GM12878 (cell line): ENCODE results near the gene SETD2. TPM values are rescaled to one million over a fixed set of nuclear protein-coding genes. Genes with fewer than 3 reads are reported as not detected.

ENCODE experiments used
- ATAC-seq: fragments of 200-7000 bp; cut with Tn5 transposase; 3 replicates; pipeline ENCODE4 v1.9.1; 2020; ENCODE audit warnings: mild to moderate bottlenecking, moderate library complexity
- BruUV-seq: library from RNA; stranded (reverse); fragments of 400-500 nt; replicated peaks from 2 replicates; lab custom pipeline; 2021; lab: Mats Ljungman, UMichigan
- CTCF ChIA-PET: fragments of 300-600 bp; sonication (Branson Sonifier 250); formaldehyde crosslinking; extraction: SDS; loops from one replicate; lab custom pipeline; 2021; ENCODE audit warnings: inconsistent platforms; lab: Yijun Ruan, JAX
- POLR2A ChIA-PET: fragments of 350-600 bp; formaldehyde crosslinking; extraction: SDS; loops from one replicate; lab custom pipeline; 2021; ENCODE audit warnings: inconsistent platforms; lab: Charles Lee
- RAD21 ChIA-PET: fragments of 300-600 bp; sonication (Branson Sonifier 250); formaldehyde crosslinking; loops from one replicate; lab custom pipeline; 2023; ENCODE audit warnings: antibody characterized with exemption; ENCODE audit not compliant: unreplicated experiment; lab: Charles Lee
- SMC1A ChIA-PET: fragments of 300-600 bp; sonication (Branson Sonifier 250); formaldehyde crosslinking; loops from one replicate; lab custom pipeline; 2023; ENCODE audit not compliant: unreplicated experiment, uncharacterized antibody; lab: Charles Lee
- DNase-seq: peaks from one replicate; pipeline ENCODE4 v3.0.0-alpha.2; 2011; ENCODE audit warnings: low read depth, low spot score
- FAIRE-seq: peaks from 3 replicates; lab custom pipeline; 2011; peaks lifted over from hg19 to GRCh38; lab: Jason Lieb, UNC
- H2AFZ ChIP-seq: 2 replicates; pipeline ENCODE4 v1.6.0; 2011; ENCODE audit warnings: low read depth, low read length, control low read depth; ENCODE audit not compliant: control insufficient read depth
- H3K27ac ChIP-seq: 2 replicates; pipeline ENCODE4 v1.5.1; 2011; ENCODE audit warnings: control low read depth; ENCODE audit not compliant: control insufficient read depth, insufficient read depth
- H3K27me3 ChIP-seq, 2 experiments: replicated peaks in 1 of 2; 2 replicates each; pipeline versions ENCODE4 v1.6.0 to v1.6.1; 2011; ENCODE audit warnings: low read length in 1 of 2; ENCODE audit not compliant: control insufficient read depth in 2 of 2, insufficient read depth in 2 of 2
- H3K36me3 ChIP-seq, 2 experiments: 2 replicates each; pipeline ENCODE4 v1.5.1; 2011; ENCODE audit warnings: low read length in 1 of 2; ENCODE audit not compliant: control insufficient read depth in 2 of 2, insufficient read depth in 2 of 2
- H3K4me1 ChIP-seq: 2 replicates; pipeline ENCODE4 v1.6.1; 2011; ENCODE audit warnings: mild to moderate bottlenecking, low read length, moderate library complexity, mixed read lengths; ENCODE audit not compliant: control insufficient read depth, insufficient read depth
- H3K4me2 ChIP-seq: 2 replicates; pipeline ENCODE4 v1.6.0; 2011; ENCODE audit warnings: control low read depth; ENCODE audit not compliant: control insufficient read depth, insufficient read depth
- H3K4me3 ChIP-seq: fragments of 200-600 bp; sonication (generic); 2 replicates; pipeline ENCODE4 v1.5.1; 2016
- H3K79me2 ChIP-seq: 2 replicates; pipeline ENCODE4 v1.6.0; 2011; ENCODE audit warnings: low read length; ENCODE audit not compliant: control insufficient read depth, insufficient read depth
- H3K9ac ChIP-seq: 2 replicates; pipeline ENCODE4 v1.8.0; 2011; ENCODE audit warnings: low read length, control low read depth, mixed read lengths; ENCODE audit not compliant: control insufficient read depth, insufficient read depth
- H3K9me3 ChIP-seq: replicated peaks from 3 replicates; pipeline ENCODE4 v1.5.1; 2011; ENCODE audit warnings: mild to moderate bottlenecking, low read length; ENCODE audit not compliant: control insufficient read depth, insufficient read depth
- H4K20me1 ChIP-seq: 2 replicates; pipeline ENCODE4 v1.6.0; 2011; ENCODE audit not compliant: control insufficient read depth, insufficient read depth
- BHLHE40 ChIP-seq, 2 experiments: fragments of 450-650 bp in 1 of 2; IDR thresholded peaks; 2 replicates each; pipeline ENCODE4 v1.6.1; 2011 to 2017; ENCODE audit warnings: low read depth in 2 of 2, borderline replicate concordance in 1 of 2, improper control_type of control experiment in 1 of 2, low read length in 1 of 2, mild to moderate bottlenecking in 1 of 2
- MAX ChIP-seq: IDR thresholded peaks from 2 replicates; pipeline ENCODE4 v1.6.1; 2012; ENCODE audit warnings: low read depth, low read length, improper control_type of control experiment
- MTA2 ChIP-seq: fragments of 450-650 bp; IDR thresholded peaks from 2 replicates; pipeline ENCODE4 v1.6.1; 2016; ENCODE audit warnings: low read depth, mild to moderate bottlenecking, moderate library complexity
- NR2C1 ChIP-seq: fragments of 450-650 bp; IDR thresholded peaks from 2 replicates; pipeline ENCODE4 v1.6.1; 2017; ENCODE audit warnings: antibody characterized with exemption, mild to moderate bottlenecking, moderate library complexity
- POLR2A ChIP-seq: IDR thresholded peaks from 2 replicates; pipeline ENCODE4 v1.6.1; 2011; ENCODE audit warnings: low read depth, mild to moderate bottlenecking, low read length
- SPI1 ChIP-seq: IDR thresholded peaks from 2 replicates; pipeline ENCODE4 v1.6.1; 2011; ENCODE audit warnings: low read depth, mild to moderate bottlenecking, low read length, moderate library complexity, borderline replicate concordance; ENCODE audit not compliant: insufficient read depth
- SRF ChIP-seq, 2 experiments: IDR thresholded peaks; 2 replicates each; pipeline ENCODE4 v1.6.1; 2011; ENCODE audit warnings: low read depth in 2 of 2, low read length in 2 of 2, mild to moderate bottlenecking in 1 of 2, moderate library complexity in 1 of 2
- USF1 ChIP-seq: IDR thresholded peaks from 2 replicates; pipeline ENCODE4 v1.6.1; 2011; ENCODE audit warnings: borderline replicate concordance, low read depth, mild to moderate bottlenecking, moderate library complexity, mixed read lengths, low read length; ENCODE audit not compliant: insufficient read depth; ENCODE audit errors: extremely low read length
- WGBS: methylation state at CpG from one replicate; pipeline ENCODE4 v1.1.6; 2016; ENCODE audit warnings: low lambda C conversion rate; ENCODE audit not compliant: insufficient replicate concordance, insufficient coverage; ENCODE audit errors: missing lambda C conversion rate; 5-methylcytosine and 5-hydroxymethylcytosine counted together
- in situ Hi-C: fragments of 300-500 bp; cut with MboI; formaldehyde crosslinking; loops from 9 replicates; pipeline ENCODE4 v1.14.3; 2018; ENCODE audit warnings: mixed read lengths
- intact Hi-C: fragments of 100-400 bp; cut with micrococcal nuclease; formaldehyde crosslinking; loops from one replicate; pipeline ENCODE4 v1.14.2; 2022; ENCODE audit not compliant: unreplicated experiment
- polyA plus RNA-seq, 11 experiments: library from polyadenylated mRNA; depleted of rRNA in 4 of 11; unstranded in 6 of 11; stranded (reverse) in 5 of 11; fragments of >200 nt; fragmentation: Nextera tagmentation in 4 of 11; fragmentation: Illumina TruSeq in 1 of 11; extraction: Ambion mirVana in 4 of 11; extraction: Trizol in 1 of 11; gene quantifications; 1 replicate in 1 of 11; 2 replicates in 10 of 11; pipeline versions ENCODE4 v1.2.1 to v1.2.3, GENCODE V29; 2011 to 2016; ENCODE audit warnings: inconsistent platforms in 2 of 11, missing spikeins in 2 of 11, low read depth in 1 of 11
- total RNA-seq, 4 experiments: library from RNA; depleted of rRNA in 3 of 4; stranded (reverse); fragments of >200 nt in 3 of 4; fragmentation: Illumina TruSeq in 1 of 4; extraction: Trizol in 1 of 4; gene quantifications; 2 replicates each; pipeline versions ENCODE4 v1.2.1 to v1.2.3, GENCODE V29; 2013 to 2021
- TF ChIP-seq, protein P1 (sequence below): fragments of 450-650 bp; IDR thresholded peaks from 2 replicates; pipeline ENCODE4 v1.6.1; 2017; ENCODE audit warnings: mild to moderate bottlenecking, low read depth, inconsistent platforms; ENCODE audit not compliant: poor library complexity, severe bottlenecking
- TF ChIP-seq, protein P2 (sequence below): fragments of 150-350 bp; IDR thresholded peaks from 2 replicates; pipeline ENCODE4 v1.6.1; 2014; ENCODE audit warnings: mild to moderate bottlenecking, low read depth, low read length

The SETD2 gene
- total and polyA plus RNA-seq, 10 of the 15 experiments (the other 5 are each of a cell fraction or from before 2014, with no cell fraction given), result 8.4 to 44.9 (median 24.5) TPM

DNA sequence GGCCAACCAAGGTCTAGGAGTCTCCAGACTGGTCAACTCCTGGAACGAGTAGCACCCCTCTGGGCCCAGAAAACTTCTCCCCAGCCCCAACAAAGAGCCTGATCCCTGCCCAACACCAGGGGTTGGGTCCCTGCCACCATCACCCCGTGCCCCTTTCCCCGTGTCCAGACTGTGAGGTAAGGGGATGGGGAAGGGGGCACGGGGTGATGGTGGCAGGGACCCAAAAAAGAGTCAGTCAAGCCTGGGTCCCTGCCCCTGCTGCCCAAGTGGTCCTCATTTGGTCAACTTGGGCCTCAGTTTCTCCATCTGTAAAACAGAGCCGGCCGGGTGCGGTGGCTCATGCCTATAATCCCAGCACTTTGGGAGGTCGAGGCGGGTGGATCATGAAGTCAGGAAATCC is 185.5 kb downstream of the SETD2 start:
- peaks cover 69% of the 10 kb centered on the region for H3K79me2 ChIP-seq
- H2AFZ ChIP-seq, result no peak overlapping the region
- CTCF ChIA-PET, result interaction anchor here (1.1 to 1.5 kb wide), 2 partner anchors 9 to 45 kb away, joined by 3 read pairs; no protein-coding TSS in a partner anchor
- no peaks in the 10 kb centered on the region for H4K20me1 ChIP-seq
- RAD21 ChIA-PET, result interaction anchor here (0.8 to 3.9 kb wide), 7 partner anchors 9 to 51 kb away, joined by 3 to 28 read pairs (median 5); no protein-coding TSS in a partner anchor
- SMC1A ChIA-PET, result interaction anchor here (0.6 to 9.6 kb wide), 9 partner anchors 9 to 647 kb away, joined by 3 to 126 read pairs (median 4); no protein-coding TSS in a partner anchor
- no peak for TF ChIP-seq MAX
- TF ChIP-seq USF1, result no peak
- DNase-seq, result no peak
- peak overlapping the region; percentile 99 for H3K4me2 ChIP-seq
- no peaks in the 10 kb centered on the region for H3K36me3 ChIP-seq
- H3K4me1 ChIP-seq, result peaks cover 29% of the 10 kb centered on the region
- H3K9ac ChIP-seq, result no peak overlapping the region; the same call in 1 of the 2 replicates
- 72% methylated on average over 9 of the region's 9 CpGs for whole genome bisulfite sequencing
- peak overlapping the region; percentile 88; the same call in 1 of the 2 replicates for H3K27ac ChIP-seq
- ATAC-seq, result no peak
- no peaks in the 10 kb centered on the region for H3K27me3 ChIP-seq
- intact Hi-C loops, result no loop called here
- no peak for FAIRE-seq
- POLR2A ChIA-PET, result interaction anchor here (0.7 to 2.6 kb wide), 12 partner anchors 9 to 402 kb away, joined by 3 to 10 read pairs (median 6); partner anchors contain the start of gene PTPN23
- H3K4me3 ChIP-seq, result peak overlapping the region; percentile 96
- no peaks in the 10 kb centered on the region for H3K9me3 ChIP-seq
- no TSS peak for BruUV-seq
- in situ Hi-C loops, result no loop called here

DNA sequence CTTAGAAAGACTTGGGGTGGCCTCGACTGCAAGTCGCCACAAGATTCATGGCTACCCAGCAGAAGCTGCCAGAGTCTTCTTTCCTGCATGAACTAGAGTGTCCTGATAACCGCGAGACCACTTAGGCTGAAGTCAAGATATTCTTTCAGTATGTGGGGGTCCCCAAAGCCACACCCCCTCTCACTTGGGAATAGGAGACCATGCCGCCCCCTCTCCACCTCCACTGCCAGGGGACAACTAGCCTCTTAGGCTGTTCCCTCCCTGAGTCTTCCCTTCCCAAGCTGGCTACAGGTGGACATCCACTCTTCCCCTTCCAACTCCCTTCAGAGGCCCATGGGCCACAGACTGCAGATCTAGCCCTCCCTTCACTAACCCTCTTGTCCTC is 186.1 kb downstream of the SETD2 start:
- H4K20me1 ChIP-seq, result no peaks in the 10 kb centered on the region
- no peaks in the 10 kb centered on the region for H3K36me3 ChIP-seq
- FAIRE-seq (no peak), DNase-seq (no peak), ATAC-seq (no peak)
- no peak for TF ChIP-seq BHLHE40 (IDR thresholded peaks at IDR 0.05; ENCODE audit: borderline replicate concordance in 1 of 2, low read depth in 2 of 2, low read length in 1 of 2)
- TF ChIP-seq SRF (IDR thresholded peaks at IDR 0.05; ENCODE audit: low read depth in 2 of 2, low read length in 2 of 2), result no peak
- TF ChIP-seq SPI1, result no peak
- TF ChIP-seq MTA2, result no peak
- TF ChIP-seq, protein P1, sequence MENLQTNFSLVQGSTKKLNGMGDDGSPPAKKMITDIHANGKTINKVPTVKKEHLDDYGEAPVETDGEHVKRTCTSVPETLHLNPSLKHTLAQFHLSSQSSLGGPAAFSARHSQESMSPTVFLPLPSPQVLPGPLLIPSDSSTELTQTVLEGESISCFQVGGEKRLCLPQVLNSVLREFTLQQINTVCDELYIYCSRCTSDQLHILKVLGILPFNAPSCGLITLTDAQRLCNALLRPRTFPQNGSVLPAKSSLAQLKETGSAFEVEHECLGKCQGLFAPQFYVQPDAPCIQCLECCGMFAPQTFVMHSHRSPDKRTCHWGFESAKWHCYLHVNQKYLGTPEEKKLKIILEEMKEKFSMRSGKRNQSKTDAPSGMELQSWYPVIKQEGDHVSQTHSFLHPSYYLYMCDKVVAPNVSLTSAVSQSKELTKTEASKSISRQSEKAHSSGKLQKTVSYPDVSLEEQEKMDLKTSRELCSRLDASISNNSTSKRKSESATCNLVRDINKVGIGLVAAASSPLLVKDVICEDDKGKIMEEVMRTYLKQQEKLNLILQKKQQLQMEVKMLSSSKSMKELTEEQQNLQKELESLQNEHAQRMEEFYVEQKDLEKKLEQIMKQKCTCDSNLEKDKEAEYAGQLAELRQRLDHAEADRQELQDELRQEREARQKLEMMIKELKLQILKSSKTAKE, result no peak
- TF ChIP-seq, protein P2, sequence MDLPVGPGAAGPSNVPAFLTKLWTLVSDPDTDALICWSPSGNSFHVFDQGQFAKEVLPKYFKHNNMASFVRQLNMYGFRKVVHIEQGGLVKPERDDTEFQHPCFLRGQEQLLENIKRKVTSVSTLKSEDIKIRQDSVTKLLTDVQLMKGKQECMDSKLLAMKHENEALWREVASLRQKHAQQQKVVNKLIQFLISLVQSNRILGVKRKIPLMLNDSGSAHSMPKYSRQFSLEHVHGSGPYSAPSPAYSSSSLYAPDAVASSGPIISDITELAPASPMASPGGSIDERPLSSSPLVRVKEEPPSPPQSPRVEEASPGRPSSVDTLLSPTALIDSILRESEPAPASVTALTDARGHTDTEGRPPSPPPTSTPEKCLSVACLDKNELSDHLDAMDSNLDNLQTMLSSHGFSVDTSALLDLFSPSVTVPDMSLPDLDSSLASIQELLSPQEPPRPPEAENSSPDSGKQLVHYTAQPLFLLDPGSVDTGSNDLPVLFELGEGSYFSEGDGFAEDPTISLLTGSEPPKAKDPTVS, result no peak
- TF ChIP-seq NR2C1, result no peak
- TF ChIP-seq POLR2A, result no peak
- H2AFZ ChIP-seq, result no peak overlapping the region
- no peak overlapping the region for H3K9ac ChIP-seq
- peak overlapping the region; percentile 44; the same call in 1 of the 2 replicates for H3K4me2 ChIP-seq
- ChIA-PET RAD21 (interaction anchor here (1.1 to 2.7 kb wide), 4 partner anchors 9 to 47 kb away, joined by 3 to 18 read pairs (median 3); no protein-coding TSS in a partner anchor), POLR2A (interaction anchor here (0.7 to 2.6 kb wide), 8 partner anchors 10 to 52 kb away, joined by 3 to 10 read pairs (median 6); no protein-coding TSS in a partner anchor), SMC1A (interaction anchor here (0.6 to 9.6 kb wide), 7 partner anchors 10 to 647 kb away, joined by 3 to 126 read pairs (median 4); no protein-coding TSS in a partner anchor), CTCF (interaction anchor here (0.9 to 1.5 kb wide), 3 partner anchors 10 to 58 kb away, joined by 3 read pairs; no protein-coding TSS in a partner anchor)
- no TSS peak for BruUV-seq
- H3K79me2 ChIP-seq, result peaks cover 71% of the 10 kb centered on the region
- intact Hi-C loops, result no loop called here
- in situ Hi-C loops, result no loop called here
- no peak overlapping the region for H3K4me3 ChIP-seq
- peaks cover 29% of the 10 kb centered on the region for H3K4me1 ChIP-seq
- WGBS, result 92% methylated on average over 5 of the region's 5 CpGs
- no peaks in the 10 kb centered on the region for H3K9me3 ChIP-seq
- no peak overlapping the region for H3K27ac ChIP-seq
- no peaks in the 10 kb centered on the region for H3K27me3 ChIP-seq
